Measurements from ENCODE around the gene MEI1.
"Not testable (repeated sequence)": the region's sequence is repeated elsewhere in the genome, so short reads cannot be mapped to it uniquely, and the experiment has no call there.

MEI1 gene

GRCh38 chr22:41699264-41700107 is at the start of gene MEI1:
Gene MEI1, plus strand, starts transcription at chr22:41699503. Its CDS starts 36 bp downstream, at chr22:41699539.
- no peak for DNase-seq

GRCh38 chr22:41650229-41650628 is 49.1 kb upstream of the MEI1 start:
- no peak for DNase-seq

GRCh38 chr22:41650821-41651220 is 48.5 kb upstream of the MEI1 start:
- DNase-seq, result no peak

- no peak for DNase-seq
These were observed 45.0 kb upstream of the MEI1 start for GRCh38 chr22:41654322-41654721.

- no peak for DNase-seq
These were observed 42.7 kb upstream of the MEI1 start for GRCh38 chr22:41656556-41656955.

- no peak for DNase-seq
These were observed 41.6 kb upstream of the MEI1 start for GRCh38 chr22:41657709-41658108.

- no peak for DNase-seq
These were observed 40.4 kb upstream of the MEI1 start for GRCh38 chr22:41658869-41659268.

- no peak for DNase-seq
These were observed 39.4 kb upstream of the MEI1 start for GRCh38 chr22:41659941-41660340.

GRCh38 chr22:41660416-41660815 is 38.9 kb upstream of the MEI1 start:
- no peak for DNase-seq

- no peak for DNase-seq
These were observed 38.2 kb upstream of the MEI1 start for GRCh38 chr22:41661088-41661487.

- no peak for DNase-seq
These were observed 37.6 kb upstream of the MEI1 start for GRCh38 chr22:41661713-41662112.

- not testable (repeated sequence) for DNase-seq
These were observed 35.7 kb upstream of the MEI1 start for GRCh38 chr22:41663594-41663993.

- DNase-seq, result no peak
These were observed 34.8 kb upstream of the MEI1 start for GRCh38 chr22:41664490-41664889.

- DNase-seq, result no peak
These were observed 34.4 kb upstream of the MEI1 start for GRCh38 chr22:41664951-41665350.

- no peak for DNase-seq
These were observed 30.1 kb upstream of the MEI1 start for GRCh38 chr22:41668971-41669911.

GRCh38 chr22:41672096-41672495 is 27.2 kb upstream of the MEI1 start:
- not testable (repeated sequence) for DNase-seq

- DNase-seq, result no peak
These were observed 26.4 kb upstream of the MEI1 start for GRCh38 chr22:41672780-41673509.

- DNase-seq, result no peak
These were observed 24.4 kb upstream of the MEI1 start for GRCh38 chr22:41674846-41675340.

- no peak for DNase-seq
These were observed 23.2 kb upstream of the MEI1 start for GRCh38 chr22:41676134-41676533.

- no peak for DNase-seq
These were observed 17.7 kb upstream of the MEI1 start for GRCh38 chr22:41681616-41682015.

- no peak for DNase-seq
These were observed 17.1 kb upstream of the MEI1 start for GRCh38 chr22:41682033-41682807.

GRCh38 chr22:41683052-41683451 is 16.3 kb upstream of the MEI1 start:
- DNase-seq, result no peak
